Progenitor cell of endocrine pancreas (in vitro differentiated cells): ENCODE data around the gene GDF10. TPM values are rescaled to one million over a fixed set of nuclear protein-coding genes. Genes with fewer than 3 reads are reported as not detected.

ENCODE experiments used
- DNase-seq: peaks from one replicate; pipeline ENCODE4 v3.0.0; 2021; ENCODE audit warnings: low spot score; ENCODE audit not compliant: unreplicated experiment
- H3K27ac Mint-ChIP-seq: 2 replicates; pipeline ENCODE4 v1.8.0; 2021; ENCODE audit warnings: mild to moderate bottlenecking, moderate library complexity, mixed read lengths
- H3K27me3 Mint-ChIP-seq: 2 replicates; pipeline ENCODE4 v1.8.0; 2021; ENCODE audit warnings: mixed read lengths
- H3K36me3 Mint-ChIP-seq: 2 replicates; pipeline ENCODE4 v1.8.0; 2022; ENCODE audit warnings: mixed read lengths; ENCODE audit not compliant: insufficient read depth
- H3K4me1 Mint-ChIP-seq: 2 replicates; pipeline ENCODE4 v1.8.0; 2021; ENCODE audit warnings: low read depth, mixed read lengths
- H3K4me3 Mint-ChIP-seq: 2 replicates; pipeline ENCODE4 v1.8.0; 2021; ENCODE audit warnings: low read depth, mild to moderate bottlenecking, moderate library complexity, mixed read lengths
- H3K9me3 Mint-ChIP-seq: 2 replicates; pipeline ENCODE4 v1.8.0; 2021; ENCODE audit warnings: low read depth, mixed read lengths
- CTCF ChIP-seq: fragments of 200-600 bp; sonication (generic); IDR thresholded peaks from one replicate; pipeline ENCODE4 v1.5.0; 2021; ENCODE audit warnings: antibody characterized with exemption, mild to moderate bottlenecking; ENCODE audit not compliant: unreplicated experiment
- total RNA-seq: library from RNA; stranded (reverse); gene quantifications from 2 replicates; pipeline ENCODE4 v1.2.1, GENCODE V29; 2021

GDF10 gene
- total RNA-seq, 1 donor from 2014 or later: not detected

GRCh38 chr10:47298715-47299114 is 1.3 kb upstream of the GDF10 start:
- TF ChIP-seq CTCF: no peak
- no peak for DNase-seq
- Mint-ChIP-seq H3K4me1 (peaks cover 2% of the 10 kb centered on the region), H3K27me3 (peaks cover 90% of the 10 kb centered on the region), H3K27ac (no peak overlapping the region), H3K9me3 (no peaks in the 10 kb centered on the region), H3K36me3 (no peaks in the 10 kb centered on the region), H3K4me3 (no peak overlapping the region)

- Mint-ChIP-seq H3K27ac (no peak overlapping the region), H3K27me3 (peaks cover 90% of the 10 kb centered on the region), H3K9me3 (no peaks in the 10 kb centered on the region), H3K36me3 (no peaks in the 10 kb centered on the region), H3K4me1 (peaks cover 2% of the 10 kb centered on the region), H3K4me3 (peak overlapping the region; percentile 65)
- TF ChIP-seq CTCF: peak; percentile 52
- DNase-seq: peak; percentile 34
Measured at GRCh38 chr10:47300429-47300931, 483 bp downstream of the GDF10 start.

- Mint-ChIP-seq H3K27ac (no peak overlapping the region), H3K36me3 (no peaks in the 10 kb centered on the region), H3K9me3 (no peaks in the 10 kb centered on the region), H3K27me3 (peaks cover 90% of the 10 kb centered on the region), H3K4me1 (peaks cover 2% of the 10 kb centered on the region), H3K4me3 (no peak overlapping the region)
- TF ChIP-seq CTCF: no peak
- DNase-seq: no peak
Measured at GRCh38 chr10:47301833-47302232, 1.8 kb downstream of the GDF10 start.

- Mint-ChIP-seq H3K4me1 (peaks cover 2% of the 10 kb centered on the region), H3K36me3 (no peaks in the 10 kb centered on the region), H3K4me3 (no peak overlapping the region), H3K27me3 (peaks cover 90% of the 10 kb centered on the region), H3K27ac (no peak overlapping the region), H3K9me3 (no peaks in the 10 kb centered on the region)
- no peak for DNase-seq
- no peak for TF ChIP-seq CTCF
Measured at GRCh38 chr10:47303105-47303504, 3.1 kb downstream of the GDF10 start.

GRCh38 chr10:47303866-47304265 is 3.9 kb downstream of the GDF10 start:
- Mint-ChIP-seq H3K9me3 (no peaks in the 10 kb centered on the region), H3K36me3 (no peaks in the 10 kb centered on the region), H3K4me3 (no peak overlapping the region), H3K27me3 (peaks cover 90% of the 10 kb centered on the region), H3K27ac (no peak overlapping the region), H3K4me1 (peaks cover 2% of the 10 kb centered on the region)
- no peak for TF ChIP-seq CTCF
- DNase-seq: no peak
